Dedifferentiated amniotic fluid mesenchymal stem cell (primary cell): ENCODE measurements around the gene C4orf54.

Experiments used
- DNase-seq: peaks from one replicate; pipeline ENCODE4 v3.0.0-alpha.2; 2016; ENCODE audit errors: extremely low spot score

The C4orf54 gene

DNA sequence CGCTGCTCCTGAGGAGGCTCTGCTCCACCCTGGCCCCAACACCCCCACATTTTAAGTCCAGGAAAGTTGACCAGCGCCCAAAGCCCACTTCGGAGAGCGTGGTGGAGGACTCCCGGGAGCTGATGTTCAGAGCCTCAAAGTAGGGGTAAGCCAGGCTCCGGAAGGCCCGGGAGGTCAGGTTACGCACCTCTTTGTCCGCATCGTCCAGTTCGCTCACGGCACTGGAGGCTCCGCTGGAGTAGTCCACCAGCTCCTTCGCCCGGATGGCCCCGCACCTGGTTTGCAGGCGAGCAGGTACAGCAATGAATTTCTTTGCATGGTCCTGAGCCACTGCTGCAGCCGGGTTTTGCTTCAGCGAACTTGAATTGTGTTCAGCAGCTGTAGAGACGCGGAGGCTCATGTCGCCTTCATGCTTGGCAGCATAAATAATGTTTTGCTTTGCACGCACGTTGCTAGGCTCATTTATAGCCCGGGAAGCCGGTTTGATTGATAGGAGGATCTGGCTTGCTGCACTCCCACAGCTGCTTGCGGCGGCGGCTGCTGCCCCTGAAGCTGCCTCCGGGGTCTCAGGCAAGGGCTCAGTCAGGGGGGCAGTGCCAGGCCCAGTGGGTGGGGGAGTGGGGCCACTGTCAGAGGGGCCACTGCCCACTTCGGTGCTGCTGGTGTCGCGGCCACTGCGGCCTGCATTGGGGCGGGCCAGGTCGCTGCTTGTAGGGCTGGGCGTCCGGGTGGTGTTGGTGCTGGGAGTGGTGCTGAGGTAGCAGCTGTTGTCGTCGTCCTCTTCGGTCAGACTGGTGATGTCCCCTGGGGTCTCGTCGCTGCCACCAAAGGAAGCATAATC lies 4.8 kb downstream of the C4orf54 start:
- DNase-seq, result no peak

GRCh38 chr4:99651811-99652485 lies 5.7 kb downstream of the C4orf54 start:
- DNase-seq, result no peak

DNA sequence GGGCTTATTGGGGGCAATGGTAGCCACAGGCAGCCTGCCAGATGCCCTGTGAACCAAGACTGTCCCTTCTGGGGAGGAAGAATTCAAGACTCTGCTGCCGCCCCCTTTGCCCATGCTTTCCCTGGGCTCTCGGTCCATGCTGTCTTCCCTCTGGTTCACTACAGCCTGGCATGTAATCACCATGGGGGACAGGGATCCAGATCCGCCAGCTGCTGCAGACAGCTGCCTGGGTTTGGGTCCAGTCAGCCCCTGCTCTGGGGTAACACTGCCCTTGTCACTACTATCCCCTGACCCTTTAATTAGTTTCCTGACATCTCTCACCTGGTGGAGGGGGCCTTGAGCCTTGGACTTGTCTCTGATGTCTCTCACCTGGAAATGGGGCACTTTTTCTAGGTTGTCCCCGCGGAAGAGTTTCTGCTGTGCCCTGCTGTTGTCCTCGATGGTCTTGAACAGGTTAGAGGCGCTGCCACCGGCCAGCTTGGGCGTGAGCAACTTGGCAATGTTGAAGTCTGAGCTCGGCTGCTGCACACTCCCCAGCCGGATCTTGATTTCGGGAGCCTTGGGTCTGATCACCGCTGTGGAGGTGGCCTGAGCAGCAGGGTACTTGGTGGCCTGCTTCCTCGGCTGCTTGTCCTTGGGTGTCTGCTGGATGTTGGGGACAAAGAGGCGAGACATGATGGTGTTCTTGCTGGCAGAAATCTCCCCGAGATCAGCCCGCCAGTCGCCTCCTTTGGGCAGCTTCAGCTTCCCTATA lies 6.4 kb downstream of the C4orf54 start:
- DNase-seq, result no peak

GRCh38 chr4:99649778-99650177 lies 7.8 kb downstream of the C4orf54 start:
- no peak for DNase-seq

GRCh38 chr4:99649208-99649607 lies 8.4 kb downstream of the C4orf54 start:
- DNase-seq, result no peak

- no peak for DNase-seq
Observed at GRCh38 chr4:99648321-99648720, 9.3 kb downstream of the C4orf54 start.

DNA sequence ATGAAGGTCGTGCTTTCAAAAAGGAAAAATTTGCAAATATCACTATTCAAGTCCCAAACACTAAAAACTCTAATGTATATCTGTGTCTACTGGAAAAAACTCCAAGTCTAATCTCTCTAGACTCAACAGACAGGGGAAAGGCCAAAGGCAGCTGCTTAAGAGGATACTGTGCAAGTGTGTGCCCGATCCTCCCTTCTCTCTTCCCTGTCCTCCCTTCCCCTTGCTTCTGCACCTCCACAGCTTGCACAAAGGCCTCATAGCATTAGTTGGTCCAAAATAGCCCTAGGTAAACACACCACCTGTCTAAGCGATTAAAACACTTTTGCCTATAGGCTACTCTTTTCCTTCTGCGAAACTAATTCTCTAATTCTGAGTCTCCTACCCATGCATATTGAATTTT lies 10.6 kb downstream of the C4orf54 start:
- DNase-seq, result no peak

GRCh38 chr4:99645638-99646037 lies 12.0 kb downstream of the C4orf54 start:
- no peak for DNase-seq

DNA sequence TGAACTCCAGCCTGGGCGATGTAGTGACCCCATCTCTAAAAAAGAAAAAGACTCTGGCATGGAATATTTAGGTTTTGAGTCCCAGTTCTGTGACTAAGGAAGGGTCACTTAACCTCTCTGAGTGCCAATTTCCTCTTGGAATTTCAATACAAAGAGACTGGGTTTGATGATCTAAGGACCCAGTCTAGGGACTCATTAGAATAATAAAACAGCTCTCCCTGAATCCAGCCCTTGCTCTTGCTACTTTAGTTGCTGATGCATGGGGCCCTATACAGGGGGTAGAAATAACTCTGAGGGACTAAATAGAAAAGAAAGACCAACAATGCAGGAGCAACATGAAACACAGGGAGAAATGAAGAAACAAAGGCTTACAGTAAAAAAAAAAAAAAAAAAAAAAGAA lies 12.6 kb downstream of the C4orf54 start:
- DNase-seq, result no peak

- no peak for DNase-seq
Observed at GRCh38 chr4:99644453-99644852, 13.2 kb downstream of the C4orf54 start.

GRCh38 chr4:99642725-99643489 lies 14.7 kb downstream of the C4orf54 start:
- DNase-seq, result no peak

GRCh38 chr4:99640676-99641075 lies 17.0 kb downstream of the C4orf54 start:
- DNase-seq, result no peak

DNA sequence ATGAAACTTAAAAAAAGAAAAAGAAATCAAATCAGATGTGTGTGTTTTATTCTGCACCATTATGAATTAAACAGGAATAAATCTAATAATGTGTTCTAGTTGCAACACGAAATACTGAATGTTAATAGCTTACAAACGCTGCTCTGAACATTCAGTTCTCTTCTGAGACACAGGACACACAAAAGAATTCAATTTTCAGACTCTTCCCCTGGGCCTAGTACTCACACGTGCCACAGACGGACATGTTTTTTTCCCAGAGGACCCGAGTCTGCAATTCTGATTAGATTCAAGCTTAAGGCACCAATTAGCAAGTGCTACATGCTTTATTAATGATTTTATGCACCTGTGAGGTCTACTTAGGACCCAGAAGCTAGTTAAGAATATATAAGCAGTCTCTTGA lies 20.5 kb downstream of the C4orf54 start:
- no peak for DNase-seq

GRCh38 chr4:99636422-99636821 lies 21.2 kb downstream of the C4orf54 start:
- DNase-seq, result no peak

DNA sequence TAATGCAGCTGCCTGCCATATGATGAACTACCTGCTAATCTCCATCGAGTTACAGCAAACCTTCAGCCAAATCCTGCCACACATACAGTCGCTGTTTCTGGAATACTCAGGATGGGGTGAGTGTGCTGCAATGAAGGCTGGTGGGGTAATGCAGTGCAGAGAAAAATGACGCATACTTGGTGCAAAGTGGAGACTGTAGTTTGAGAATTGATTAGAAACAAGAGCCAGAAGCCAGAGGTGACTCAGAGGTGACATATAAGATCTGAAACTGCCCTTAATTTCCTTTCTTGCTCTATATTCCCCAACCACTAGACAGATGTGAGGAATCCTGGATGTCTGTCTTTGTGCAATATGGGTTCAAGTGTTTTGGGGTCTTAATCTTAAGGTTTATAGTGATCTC lies 22.0 kb downstream of the C4orf54 start:
- no peak for DNase-seq

- no peak for DNase-seq
Observed at GRCh38 chr4:99634742-99635360, 22.8 kb downstream of the C4orf54 start.

DNA sequence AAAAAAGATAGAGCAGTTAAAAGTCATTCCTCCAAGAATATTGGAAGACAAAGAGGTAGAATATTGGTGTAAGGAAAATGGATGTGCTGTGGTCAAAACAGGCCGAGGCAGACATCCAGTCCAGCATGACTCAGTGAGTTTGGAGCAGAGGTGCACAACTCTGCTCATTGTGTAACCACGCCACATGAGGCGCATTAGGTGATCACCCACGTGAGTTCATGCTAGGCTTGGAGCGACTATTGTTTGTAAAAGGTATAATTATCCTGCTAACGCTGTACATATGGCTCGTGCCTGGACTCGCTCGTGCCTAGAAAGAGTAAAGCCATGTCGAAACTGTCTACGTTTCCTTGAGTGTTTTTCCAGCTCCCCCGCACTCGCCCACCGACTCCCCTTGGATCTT lies 23.9 kb downstream of the C4orf54 start:
- no peak for DNase-seq

DNA sequence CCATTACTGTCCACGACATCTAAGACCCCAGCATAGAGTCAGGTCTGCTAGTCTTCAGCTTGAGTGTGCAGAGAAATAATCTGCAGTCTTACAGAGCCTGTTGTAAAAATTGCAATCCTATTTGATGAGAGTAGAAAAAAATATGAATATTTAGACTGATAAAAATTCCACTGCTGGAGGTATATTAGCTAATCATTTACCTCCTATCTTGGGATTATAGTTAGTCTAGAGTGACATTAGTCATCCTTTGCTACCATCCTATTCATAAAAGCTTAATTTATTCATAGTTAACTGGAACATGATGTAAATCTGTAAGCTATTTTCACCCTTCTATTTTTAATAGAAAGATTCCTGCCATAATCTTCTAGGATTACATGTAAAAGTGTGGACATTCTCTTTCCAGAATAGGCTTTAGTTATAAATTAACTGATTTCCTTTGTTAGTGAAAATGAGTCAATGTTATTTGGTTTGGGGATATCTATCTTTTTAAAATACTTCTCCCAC lies 26.7 kb downstream of the C4orf54 start:
- no peak for DNase-seq

GRCh38 chr4:99629962-99630554 lies 27.6 kb downstream of the C4orf54 start:
- DNase-seq, result no peak

DNA sequence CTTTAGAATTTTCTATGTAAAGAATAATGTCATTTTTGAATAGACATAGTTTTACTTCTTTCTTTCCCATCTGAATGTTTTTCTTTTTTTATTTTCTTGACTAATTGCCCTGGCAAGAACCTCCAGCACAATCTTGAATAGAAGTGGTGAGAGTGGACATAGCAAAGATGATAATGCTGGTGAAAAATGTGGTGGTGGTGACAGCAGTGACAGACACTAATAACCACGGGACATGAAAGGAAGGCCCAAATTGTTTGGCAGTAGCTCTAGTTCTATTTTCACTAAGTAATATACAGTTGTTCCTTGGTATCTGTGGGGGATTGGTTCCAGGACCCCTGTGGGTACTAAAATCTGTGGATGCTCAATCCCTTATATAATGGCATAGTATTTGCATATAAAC lies 29.6 kb downstream of the C4orf54 start:
- DNase-seq, result no peak

GRCh38 chr4:99625369-99625768 lies 32.3 kb downstream of the C4orf54 start:
- no peak for DNase-seq
